ENCODE data around the gene SLC27A1. TPM values are rescaled to one million over a fixed set of nuclear protein-coding genes. Genes with fewer than 3 reads are reported as not detected.
"Not testable (repeated sequence)": the region's sequence is repeated elsewhere in the genome, so short reads cannot be mapped to it uniquely, and the experiment has no call there.

SLC27A1 gene
- total RNA-seq, 1 donor from 2014 or later, result 27.8 TPM

DNA sequence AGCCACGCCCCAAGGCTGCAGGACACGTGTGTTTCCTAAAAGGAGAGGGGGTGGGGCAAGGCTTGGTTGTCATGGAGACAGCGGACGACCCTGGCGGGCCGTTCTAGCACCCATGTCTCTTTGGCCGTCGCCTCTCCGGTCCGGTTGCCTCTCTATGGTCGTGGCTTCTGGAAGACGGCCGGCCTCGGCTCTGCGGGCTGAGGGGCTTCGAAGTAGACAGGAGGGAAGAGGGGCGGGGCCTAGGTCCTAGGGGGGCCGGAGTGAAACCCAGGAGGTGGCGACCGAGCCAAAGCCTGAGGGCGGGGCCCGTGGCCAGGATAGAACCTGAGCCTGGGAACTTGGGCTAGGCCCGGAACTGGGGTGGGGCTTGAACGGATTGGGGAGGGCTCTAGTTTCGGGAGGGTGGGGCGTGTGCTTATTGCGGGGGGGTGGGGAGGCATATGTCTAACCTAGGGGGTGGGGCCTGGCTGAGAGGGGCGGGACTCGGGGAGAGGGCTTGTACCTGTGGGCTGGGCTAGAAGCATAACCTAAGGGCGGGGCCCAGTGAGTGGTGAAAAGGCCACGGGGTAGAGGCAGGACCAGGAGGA is 750 bp upstream of the SLC27A1 start:
- peak; percentile 99 for DNase-seq
- intact Hi-C loops (cut with DNase I), result no loop called here
- Histone ChIP-seq H3K9me3 (no peaks in the 10 kb centered on the region), H3K36me3 (no peaks in the 10 kb centered on the region), H3K4me3 (peak overlapping the region; percentile 78), H3K27ac (peak overlapping the region; percentile 91), H3K27me3 (no peaks in the 10 kb centered on the region), H3K4me1 (peaks cover 27% of the 10 kb centered on the region)
- peak; percentile 86 for ATAC-seq
- TF ChIP-seq, protein P1, sequence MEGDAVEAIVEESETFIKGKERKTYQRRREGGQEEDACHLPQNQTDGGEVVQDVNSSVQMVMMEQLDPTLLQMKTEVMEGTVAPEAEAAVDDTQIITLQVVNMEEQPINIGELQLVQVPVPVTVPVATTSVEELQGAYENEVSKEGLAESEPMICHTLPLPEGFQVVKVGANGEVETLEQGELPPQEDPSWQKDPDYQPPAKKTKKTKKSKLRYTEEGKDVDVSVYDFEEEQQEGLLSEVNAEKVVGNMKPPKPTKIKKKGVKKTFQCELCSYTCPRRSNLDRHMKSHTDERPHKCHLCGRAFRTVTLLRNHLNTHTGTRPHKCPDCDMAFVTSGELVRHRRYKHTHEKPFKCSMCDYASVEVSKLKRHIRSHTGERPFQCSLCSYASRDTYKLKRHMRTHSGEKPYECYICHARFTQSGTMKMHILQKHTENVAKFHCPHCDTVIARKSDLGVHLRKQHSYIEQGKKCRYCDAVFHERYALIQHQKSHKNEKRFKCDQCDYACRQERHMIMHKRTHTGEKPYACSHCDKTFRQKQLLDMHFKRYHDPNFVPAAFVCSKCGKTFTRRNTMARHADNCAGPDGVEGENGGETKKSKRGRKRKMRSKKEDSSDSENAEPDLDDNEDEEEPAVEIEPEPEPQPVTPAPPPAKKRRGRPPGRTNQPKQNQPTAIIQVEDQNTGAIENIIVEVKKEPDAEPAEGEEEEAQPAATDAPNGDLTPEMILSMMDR (IDR thresholded peaks at IDR 0.05), result no peak

DNA sequence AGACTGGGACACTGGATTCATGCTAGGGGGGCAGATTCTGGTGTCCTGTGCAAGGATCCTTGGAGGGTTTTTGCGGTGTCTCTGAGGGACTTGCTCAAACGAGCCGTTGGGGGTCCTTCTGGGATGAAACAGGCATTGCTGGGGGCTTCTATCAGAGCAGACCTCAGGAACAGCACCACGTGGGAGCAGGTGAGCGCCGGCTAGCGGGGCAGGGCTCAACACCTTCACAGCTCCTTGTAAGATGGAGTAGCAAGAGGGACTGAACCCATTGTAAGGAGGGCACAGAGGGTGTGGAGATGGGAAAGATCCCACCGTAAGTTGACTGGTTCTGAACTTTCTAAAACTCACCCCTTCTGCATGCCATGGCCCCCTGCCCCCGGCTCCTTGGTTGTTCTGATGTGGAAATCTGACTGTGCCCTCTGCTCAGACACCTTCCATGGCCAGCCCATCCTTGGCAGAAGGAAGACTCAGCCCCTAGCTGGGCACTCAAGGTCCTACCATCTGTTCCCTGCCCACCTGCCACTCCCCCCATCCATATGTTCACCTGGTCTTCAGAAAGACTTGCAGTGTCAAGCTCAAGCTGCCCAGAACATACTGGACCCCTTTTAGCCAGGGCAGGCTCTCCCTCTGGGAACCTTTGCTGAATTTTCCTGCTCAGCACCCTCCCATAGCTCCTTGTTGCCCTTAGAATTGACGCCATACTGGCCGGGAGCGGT is 1.2 kb downstream of the SLC27A1 start:
- H3K9me3 ChIP-seq, result no peaks in the 10 kb centered on the region
- H3K36me3 ChIP-seq, result no peaks in the 10 kb centered on the region
- peaks cover 34% of the 10 kb centered on the region for H3K4me1 ChIP-seq
- TF ChIP-seq, protein P1 (IDR thresholded peaks at IDR 0.05), result no peak
- no peak overlapping the region for H3K27ac ChIP-seq
- H3K4me3 ChIP-seq, result peak overlapping the region; percentile 78
- no peaks in the 10 kb centered on the region for H3K27me3 ChIP-seq
- intact Hi-C loops (cut with DNase I), result no loop called here
- ATAC-seq (no peak), DNase-seq (no peak)

DNA sequence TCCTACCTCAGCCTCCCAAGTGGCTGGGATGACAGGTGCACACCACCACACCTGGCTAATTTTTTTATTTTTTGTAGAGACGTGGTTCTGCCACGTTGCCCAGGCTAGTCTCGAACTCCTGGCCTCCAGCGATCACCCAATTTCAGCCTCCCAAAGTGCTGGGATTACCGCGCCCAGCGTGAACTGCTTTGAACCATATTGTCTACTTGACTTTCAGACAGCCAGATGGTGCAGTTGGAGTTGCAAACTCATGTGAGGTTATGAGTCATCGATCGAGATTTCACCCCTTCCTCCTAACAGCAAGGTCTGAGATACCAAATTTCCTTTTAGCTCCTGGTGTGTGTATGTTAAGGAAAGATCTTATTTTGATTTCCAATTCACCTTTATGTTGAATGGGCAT is 2.7 kb downstream of the SLC27A1 start:
- no peaks in the 10 kb centered on the region for H3K9me3 ChIP-seq
- H3K27ac ChIP-seq, result peak overlapping the region; percentile 24
- no peak overlapping the region for H3K4me3 ChIP-seq
- peaks cover 31% of the 10 kb centered on the region for H3K4me1 ChIP-seq
- DNase-seq (no peak), ATAC-seq (no peak)
- intact Hi-C loops (cut with DNase I), result no loop called here
- H3K27me3 ChIP-seq, result no peaks in the 10 kb centered on the region
- TF ChIP-seq, protein P1 (IDR thresholded peaks at IDR 0.05), result no peak
- H3K36me3 ChIP-seq, result no peaks in the 10 kb centered on the region

DNA sequence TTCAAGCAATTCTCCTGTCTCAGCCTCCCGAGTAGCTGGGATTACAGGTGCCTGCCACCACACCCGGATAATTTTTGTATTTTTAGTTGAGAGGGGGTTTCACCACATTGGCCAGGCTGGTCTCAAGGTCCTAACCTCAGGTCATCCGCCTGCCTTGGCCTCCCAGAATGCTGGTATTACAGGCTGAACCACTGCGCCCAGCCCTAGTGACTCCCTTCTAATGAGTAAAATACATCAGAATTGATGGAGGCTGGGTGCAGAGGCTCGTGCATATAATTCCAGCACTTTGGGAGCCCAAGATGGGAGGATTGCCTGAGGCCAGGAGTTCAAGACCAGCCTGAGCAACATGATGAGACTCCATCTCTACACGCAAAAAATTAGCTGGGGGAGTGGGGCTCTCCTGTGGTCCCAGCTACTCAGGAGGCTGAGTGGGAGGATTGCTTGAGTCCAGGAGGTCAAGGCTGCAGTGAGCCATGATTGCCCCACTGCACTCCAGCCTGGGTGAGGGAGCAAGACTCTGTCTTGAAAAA is 4.8 kb downstream of the SLC27A1 start:
- H3K4me3 ChIP-seq; H3K36me3 ChIP-seq; ATAC-seq; H3K9me3 ChIP-seq; H3K27me3 ChIP-seq; intact Hi-C loops (cut with DNase I); DNase-seq: not testable (repeated sequence)
- Histone ChIP-seq H3K27ac (peak overlapping the region; percentile 73), H3K4me1 (peaks cover 21% of the 10 kb centered on the region)

DNA sequence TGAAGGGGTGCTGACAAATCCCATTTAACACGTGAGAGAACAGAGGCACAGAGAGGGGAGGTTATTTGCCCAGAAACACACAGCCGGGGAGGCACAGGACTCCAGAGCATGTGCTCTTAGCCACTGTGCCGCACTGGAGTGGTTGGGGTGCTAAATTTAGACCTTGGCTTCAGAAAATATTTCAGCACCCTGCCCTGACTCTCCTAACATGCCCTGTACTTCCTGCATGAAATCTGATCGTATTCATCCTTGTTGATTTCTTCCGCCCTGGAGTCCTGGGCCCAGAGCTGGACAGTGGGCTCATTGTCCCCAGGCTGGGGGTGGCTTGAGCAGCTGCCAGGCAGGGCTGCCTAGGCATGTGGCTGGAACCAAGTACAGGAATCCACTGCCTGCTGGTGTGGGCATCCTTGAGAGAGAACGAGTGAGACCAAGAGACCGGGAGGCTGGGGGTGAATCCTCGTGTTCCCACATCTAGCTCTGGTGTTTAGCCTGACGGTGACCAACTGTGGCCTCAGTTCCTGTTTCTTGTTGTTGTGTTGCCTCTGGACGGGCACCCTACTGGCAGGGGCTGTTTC is 5.3 kb downstream of the SLC27A1 start:
- H3K27me3 ChIP-seq, result no peaks in the 10 kb centered on the region
- intact Hi-C loops (cut with DNase I), result no loop called here
- H3K27ac ChIP-seq, result peak overlapping the region; percentile 73
- DNase-seq (no peak), ATAC-seq (peak; percentile 77)
- H3K36me3 ChIP-seq, result no peaks in the 10 kb centered on the region
- H3K4me3 ChIP-seq, result no peak overlapping the region
- TF ChIP-seq, protein P1 (IDR thresholded peaks at IDR 0.05), result no peak
- H3K9me3 ChIP-seq, result no peaks in the 10 kb centered on the region
- H3K4me1 ChIP-seq, result peaks cover 21% of the 10 kb centered on the region

DNA sequence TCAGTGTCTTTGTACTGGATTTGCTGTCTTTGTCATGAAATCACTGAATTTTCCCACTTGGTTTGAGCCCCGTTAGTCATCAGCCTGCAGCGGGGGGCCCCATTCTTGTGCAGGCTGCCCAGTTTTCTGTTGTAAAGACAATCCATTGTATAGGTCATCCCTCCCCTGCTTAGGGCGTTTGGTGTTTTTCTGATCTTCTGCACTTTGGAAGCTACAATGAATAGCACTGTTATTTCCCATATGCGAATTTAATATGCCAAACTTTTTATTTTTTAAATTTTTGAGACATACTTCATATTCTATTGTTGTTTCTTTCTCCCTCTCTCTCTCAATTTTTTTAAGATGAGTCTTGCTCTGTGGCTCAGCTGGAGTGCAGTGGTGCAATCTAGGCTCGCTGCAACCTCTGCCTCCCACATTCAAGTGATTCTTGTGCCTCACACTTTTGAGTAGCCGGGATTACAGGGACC is 9.0 kb downstream of the SLC27A1 start:
- Histone ChIP-seq H3K4me1 (peaks cover 12% of the 10 kb centered on the region), H3K4me3 (no peak overlapping the region), H3K9me3 (no peaks in the 10 kb centered on the region), H3K27ac (no peak overlapping the region), H3K36me3 (no peaks in the 10 kb centered on the region), H3K27me3 (no peaks in the 10 kb centered on the region)
- intact Hi-C loops (cut with DNase I), result no loop called here
- DNase-seq (no peak), ATAC-seq (no peak)
- TF ChIP-seq, protein P1 (IDR thresholded peaks at IDR 0.05), result no peak

All from upper lobe of right lung (tissue), 1 donor.